G401 (cell line): Measurements from ENCODE around the gene CABP4. TPM values are rescaled to one million over a fixed set of nuclear protein-coding genes. Genes with fewer than 3 reads are reported as not detected.

ENCODE experiments used
- DNase-seq: peaks from one replicate; pipeline ENCODE4 v3.0.0-alpha.2; 2015; ENCODE audit warnings: low spot score
- in situ Hi-C: cut with HindIII; loops from 2 replicates; pipeline ENCODE4 v1.10.0; 2016; ENCODE audit warnings: low sequenced_read_pairs, mixed read lengths
- total RNA-seq: library from RNA; depleted of rRNA; stranded (reverse); fragments of >200 nt; shearing (Covaris generic); gene quantifications from 2 replicates; pipeline ENCODE4 v1.2.3, GENCODE V29; 2014

The CABP4 gene
- total RNA-seq, 1 experiment from 2014 or later, result not detected

GRCh38 chr11:67433536-67434394, 21.4 kb upstream of the CABP4 start:
- no peak for DNase-seq
- in situ Hi-C loops, result no loop called here

GRCh38 chr11:67434395-67434881, 20.7 kb upstream of the CABP4 start:
- in situ Hi-C loops, result no loop called here
- DNase-seq, result no peak

GRCh38 chr11:67435031-67435726, 20.0 kb upstream of the CABP4 start:
- no peak for DNase-seq
- in situ Hi-C loops, result no loop called here

- in situ Hi-C loops, result no loop called here
- no peak for DNase-seq
Observed at GRCh38 chr11:67435727-67436458, 19.3 kb upstream of the CABP4 start.

GRCh38 chr11:67436459-67437081, 18.6 kb upstream of the CABP4 start:
- DNase-seq, result no peak
- in situ Hi-C loops, result no loop called here

GRCh38 chr11:67437082-67437808, 17.9 kb upstream of the CABP4 start, which contains the start of gene PTPRCAP:
Gene PTPRCAP (minus strand): TSS chr11:67437682. CDS start chr11:67437619, 63 bp downstream.
- no peak for DNase-seq
- in situ Hi-C loops, result no loop called here

GRCh38 chr11:67437809-67438157, 17.4 kb upstream of the CABP4 start:
- in situ Hi-C loops, result no loop called here
- no peak for DNase-seq

- no peak for DNase-seq
- in situ Hi-C loops, result no loop called here
Observed at GRCh38 chr11:67438158-67438902, 16.8 kb upstream of the CABP4 start.

- no peak for DNase-seq
- in situ Hi-C loops, result no loop called here
Observed at GRCh38 chr11:67439321-67440228, 15.6 kb upstream of the CABP4 start.

GRCh38 chr11:67440229-67441097, 14.7 kb upstream of the CABP4 start:
- in situ Hi-C loops, result no loop called here
- no peak for DNase-seq

- in situ Hi-C loops, result no loop called here
- DNase-seq, result no peak
Observed at GRCh38 chr11:67441098-67441563, 14.0 kb upstream of the CABP4 start.

GRCh38 chr11:67441731-67442351, 13.3 kb upstream of the CABP4 start:
- DNase-seq, result no peak
- in situ Hi-C loops, result no loop called here

GRCh38 chr11:67442504-67443404, 12.4 kb upstream of the CABP4 start:
- in situ Hi-C loops, result no loop called here
- DNase-seq, result no peak

- in situ Hi-C loops, result no loop called here
- no peak for DNase-seq
Observed at GRCh38 chr11:67445515-67445914, 9.6 kb upstream of the CABP4 start.

- no peak for DNase-seq
Observed at GRCh38 chr11:67448220-67448609, 6.9 kb upstream of the CABP4 start.

More at GRCh38 chr11:67448220-67448609, 6.9 kb upstream of the CABP4 start:
- in situ Hi-C loops, result no loop called here
